Endothelial cell of umbilical vein (primary cell): ENCODE measurements around the gene SNX24.

Source experiments
- CTCF ChIP-seq, 2 donors: IDR thresholded peaks; 1 replicate in 1 of 2; 2 replicates in 1 of 2; pipeline ENCODE4 v1.5.1; 2011; ENCODE audit warnings: low read length in 2 of 2, mild to moderate bottlenecking in 2 of 2, moderate library complexity in 2 of 2, control low read depth in 1 of 2, inconsistent platforms in 1 of 2, low read depth in 1 of 2; ENCODE audit not compliant: insufficient read depth in 1 of 2; ENCODE audit errors: extremely low read depth in 1 of 2
- EZH2 ChIP-seq: IDR thresholded peaks from 2 replicates; pipeline ENCODE4 v1.6.1; 2012; ENCODE audit warnings: borderline replicate concordance, low read depth, mild to moderate bottlenecking, moderate library complexity, low read length, inconsistent platforms; ENCODE audit not compliant: severe bottlenecking

- TF ChIP-seq CTCF (IDR thresholded peaks at IDR 0.05; ENCODE audit: extremely low read depth in 1 of 2, insufficient read depth in 1 of 2, low read depth in 1 of 2, low read length in 2 of 2) (no peak), EZH2 (no peak)
These were observed 49.7 kb downstream of the SNX24 start for GRCh38 chr5:122895141-122895540.
